K562 (cell line): Measurements from ENCODE around the gene NUSAP1. TPM values are rescaled to one million over a fixed set of nuclear protein-coding genes. Genes with fewer than 3 reads are reported as not detected.
A peak's percentile ranks its signal among the peaks of the same experiment; 100 is the strongest.

Experiments used
- ATAC-seq: fragments of 200-7000 bp; cut with Tn5 transposase; 3 replicates; pipeline ENCODE4 v1.9.1; 2020; ENCODE audit warnings: moderate library complexity
- BruUV-seq: library from RNA; stranded (reverse); fragments of 400-500 nt; replicated peaks from 2 replicates; lab custom pipeline; 2021; lab: Mats Ljungman, UMichigan
- CTCF ChIA-PET: fragments of 300-600 bp; formaldehyde crosslinking; extraction: SDS; loops from one replicate; lab custom pipeline; 2021; ENCODE audit warnings: low intra/inter-chr PET ratio; lab: Yijun Ruan, JAX
- POLR2A ChIA-PET: fragments of 300-600, 350-650 bp; sonication (Branson Sonifier 250); formaldehyde crosslinking; extraction: SDS; loops from one replicate; lab custom pipeline; 2021; ENCODE audit warnings: antibody characterized with exemption, inconsistent platforms; lab: Yijun Ruan, JAX
- DNase-seq, 4 experiments: peaks; one replicate each; pipeline versions ENCODE4 v3.0.0 to v3.0.0-alpha.2; 2011 to 2018; ENCODE audit warnings: low spot score in 3 of 4, mixed read lengths in 3 of 4; ENCODE audit errors: extremely low read depth in 1 of 4
- FAIRE-seq: peaks from 2 replicates; lab custom pipeline; 2011; peaks lifted over from hg19 to GRCh38; lab: Jason Lieb, UNC
- H2AFZ ChIP-seq: 2 replicates; pipeline ENCODE4 v1.6.0; 2011; ENCODE audit warnings: low read depth, low read length, control low read depth, inconsistent platforms
- H3K27ac ChIP-seq: fragments of 200-600 bp; 3 replicates; pipeline ENCODE4 v1.8.0; 2011; ENCODE audit warnings: low read depth, mild to moderate bottlenecking, control low read depth, inconsistent platforms, low read length, moderate library complexity, mixed read lengths; ENCODE audit errors: extremely low read depth
- H3K27me3 ChIP-seq, 2 experiments: fragments of 300-600 bp in 1 of 2; 2 replicates in 1 of 2; 3 replicates in 1 of 2; pipeline versions ENCODE4 v1.6.0 to v1.8.0; 2011; ENCODE audit warnings: inconsistent platforms in 2 of 2, low read length in 2 of 2, mild to moderate bottlenecking in 1 of 2, mixed read lengths in 1 of 2, moderate library complexity in 1 of 2; ENCODE audit not compliant: control insufficient read depth in 2 of 2, insufficient read depth in 2 of 2
- H3K36me3 ChIP-seq: fragments of 300-600 bp; 3 replicates; pipeline ENCODE4 v1.8.0; 2011; ENCODE audit warnings: mild to moderate bottlenecking, low read length, inconsistent platforms; ENCODE audit not compliant: control insufficient read depth, insufficient read depth
- H3K4me1 ChIP-seq, 2 experiments: fragments of 200-600 bp in 1 of 2; replicated peaks in 1 of 2; 2 replicates in 1 of 2; 3 replicates in 1 of 2; pipeline versions ENCODE4 v1.5.1 to v1.8.0; 2011; ENCODE audit warnings: inconsistent platforms in 2 of 2, low read length in 2 of 2, mild to moderate bottlenecking in 1 of 2, mixed read lengths in 1 of 2, moderate library complexity in 1 of 2; ENCODE audit not compliant: control insufficient read depth in 2 of 2, insufficient read depth in 2 of 2
- H3K4me2 ChIP-seq: 2 replicates; pipeline ENCODE4 v1.6.1; 2011; ENCODE audit warnings: low read length, control low read depth, inconsistent platforms, mixed read lengths; ENCODE audit not compliant: insufficient read depth
- H3K4me3 ChIP-seq: fragments of 200-600 bp; sonication (generic), shearing (Covaris generic); 2 replicates; pipeline ENCODE4 v1.5.1; 2016; ENCODE audit warnings: control low read depth, inconsistent platforms
- H3K79me2 ChIP-seq: fragments of 200-600 bp; 3 replicates; pipeline ENCODE4 v1.8.0; 2011; ENCODE audit warnings: low read length, inconsistent platforms; ENCODE audit not compliant: control insufficient read depth, insufficient read depth
- H3K9ac ChIP-seq, 2 experiments: 2 replicates each; pipeline versions ENCODE4 v1.6.0 to v1.6.1; 2011; ENCODE audit warnings: low read depth in 2 of 2, low read length in 2 of 2, control low read depth in 1 of 2, inconsistent platforms in 1 of 2, mild to moderate bottlenecking in 1 of 2, mixed read lengths in 1 of 2; ENCODE audit not compliant: insufficient read depth in 1 of 2
- H3K9me1 ChIP-seq: one replicate; pipeline ENCODE4 v1.6.0; 2011; ENCODE audit warnings: inconsistent platforms, mild to moderate bottlenecking, low read length, moderate library complexity; ENCODE audit not compliant: control insufficient read depth, insufficient read depth
- H3K9me3 ChIP-seq: replicated peaks from 2 replicates; pipeline ENCODE4 v1.5.1; 2011; ENCODE audit warnings: low read depth, low read length, inconsistent platforms; ENCODE audit not compliant: control insufficient read depth, insufficient read depth
- H4K20me1 ChIP-seq: replicated peaks from 2 replicates; pipeline ENCODE4 v1.6.1; 2011; ENCODE audit warnings: low read length, inconsistent platforms, mixed read lengths; ENCODE audit not compliant: control insufficient read depth, insufficient read depth
- E2F3 ChIP-seq: fragments of 250-450 bp; sonication (Bioruptor Pico); IDR thresholded peaks from 2 replicates; pipeline ENCODE4 v1.4.0; 2020; ENCODE audit warnings: mild to moderate bottlenecking
- FOS ChIP-seq: IDR thresholded peaks from 3 replicates; pipeline ENCODE4 v1.6.1; 2011; ENCODE audit not compliant: insufficient read length; ENCODE audit errors: extremely low read depth
- MYBL2 ChIP-seq, 2 experiments: fragments of 450-650 bp in 1 of 2; sonication (generic) in 1 of 2; formaldehyde crosslinking in 1 of 2; IDR thresholded peaks; 2 replicates each; pipeline versions ENCODE4 v1.6.1 to v1.8.1; 2017 to 2022; ENCODE audit warnings: borderline replicate concordance in 1 of 2, inconsistent platforms in 1 of 2, low read depth in 1 of 2, mild to moderate bottlenecking in 1 of 2, missing genetic modification reagents in 1 of 2, moderate library complexity in 1 of 2
- PRPF4 ChIP-seq: fragments of 200-400 bp; formaldehyde crosslinking; IDR thresholded peaks from one replicate; pipeline ENCODE4 v1.6.1; 2017; ENCODE audit warnings: low read length, low read depth, mild to moderate bottlenecking; ENCODE audit not compliant: insufficient read depth, poor library complexity, severe bottlenecking
- SAFB2 ChIP-seq: fragments of 200-400 bp; formaldehyde crosslinking; IDR thresholded peaks from 2 replicates; pipeline ENCODE4 v1.6.1; 2018; ENCODE audit warnings: borderline replicate concordance, low read length, low read depth, moderate library complexity; ENCODE audit not compliant: severe bottlenecking
- THAP12 ChIP-seq: fragments of 250-450 bp; sonication (Bioruptor Pico); IDR thresholded peaks from 2 replicates; pipeline ENCODE4 v1.9.0; 2021; ENCODE audit warnings: mild to moderate bottlenecking, inconsistent platforms
- ZBTB8A ChIP-seq: fragments of 450-650 bp; IDR thresholded peaks from 2 replicates; pipeline ENCODE4 v1.6.1; 2018; ENCODE audit warnings: mild to moderate bottlenecking, moderate library complexity; ENCODE audit not compliant: partially characterized antibody
- ZNF121 ChIP-seq: sonication (generic); formaldehyde crosslinking; conservative IDR thresholded peaks from 2 replicates; pipeline ENCODE4 v1.8.0; 2022; ENCODE audit warnings: missing genetic modification reagents
- ZNF197 ChIP-seq: fragments of 200-800 bp; sonication (Bioruptor generic); IDR thresholded peaks from 2 replicates; pipeline ENCODE4 v1.6.1; 2016; ENCODE audit warnings: low read depth, missing genetic modification characterization, missing compliant biosample characterization
- ZNF318 ChIP-seq, 2 experiments: fragments of 450-650 bp; IDR thresholded peaks; 2 replicates each; pipeline ENCODE4 v1.6.1; 2016; ENCODE audit warnings: mild to moderate bottlenecking in 2 of 2, borderline replicate concordance in 1 of 2, low read depth in 1 of 2, moderate library complexity in 1 of 2
- ZNF785 ChIP-seq: fragments of 250-450 bp; sonication (Bioruptor Pico); IDR thresholded peaks from 2 replicates; pipeline ENCODE4 v1.4.0; 2020; ENCODE audit warnings: mild to moderate bottlenecking
- WGBS: fragments of 100-300 bp; shearing (Covaris generic); methylation state at CpG from one replicate; pipeline ENCODE4 v1.1.6; 2016; ENCODE audit warnings: low coverage, mixed read lengths; ENCODE audit not compliant: insufficient coverage; ENCODE audit errors: missing lambda C conversion rate; 5-methylcytosine and 5-hydroxymethylcytosine counted together
- in situ Hi-C: fragments of 300-500 bp; cut with MboI; formaldehyde crosslinking; loops from 4 replicates; pipeline ENCODE4 v1.15.0; 2018; ENCODE audit warnings: inconsistent platforms, mixed read lengths
- intact Hi-C: fragments of 100-400 bp; cut with micrococcal nuclease; formaldehyde crosslinking; loops from 2 replicates; pipeline ENCODE4 v1.14.2; 2022
- polyA plus RNA-seq, 8 experiments: library from polyadenylated mRNA; depleted of rRNA in 4 of 8; stranded (reverse) in 5 of 8; unstranded in 3 of 8; fragments of >200 nt; fragmentation: Nextera tagmentation in 2 of 8; fragmentation: Illumina TruSeq in 1 of 8; extraction: Ambion mirVana in 2 of 8; extraction: Trizol in 1 of 8; gene quantifications; 2 replicates each; pipeline versions ENCODE4 v1.2.1 to v1.2.3, GENCODE V29; 2011 to 2014; ENCODE audit warnings: inconsistent platforms in 1 of 8, missing spikeins in 1 of 8
- total RNA-seq, 7 experiments: library from RNA; depleted of rRNA in 6 of 7; stranded (reverse); fragments of >200 nt in 6 of 7; fragmentation: Illumina TruSeq in 2 of 7; extraction: Trizol in 2 of 7; gene quantifications; 2 replicates each; pipeline versions ENCODE4 v1.2.1 to v1.2.3, GENCODE V29; 2011 to 2021; ENCODE audit warnings: low replicate concordance in 1 of 7

The NUSAP1 gene
- total and polyA plus RNA-seq, 9 of the 15 experiments (the other 6 are each of a cell fraction or from before 2014, with no cell fraction given), result 119 to 266 (median 227) TPM

DNA sequence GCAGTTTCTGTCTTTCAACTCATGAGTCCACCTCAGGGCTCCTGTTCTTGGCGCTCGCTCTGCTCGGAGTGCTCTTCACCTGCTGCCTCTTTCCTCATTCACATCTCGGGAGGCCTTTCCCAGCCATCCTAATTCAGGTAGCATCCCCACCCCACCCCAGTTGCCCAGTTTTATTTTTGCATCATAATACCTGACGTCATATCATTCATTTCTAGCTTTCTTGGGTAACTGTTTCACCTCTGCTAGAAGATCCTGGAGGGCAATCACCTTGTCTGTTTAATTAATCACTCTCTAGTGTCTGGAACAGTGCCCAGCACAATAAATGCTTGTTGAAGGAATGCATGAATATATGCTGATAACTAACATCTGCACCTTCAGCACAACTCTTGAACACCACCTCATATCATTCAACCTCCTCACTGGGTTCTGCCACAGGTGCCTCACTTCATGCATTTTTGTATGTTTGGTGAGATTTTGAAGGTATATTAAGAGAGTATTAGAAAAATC is 7.6 kb downstream of the NUSAP1 start:
- Histone ChIP-seq H3K79me2 (peaks cover 82% of the 10 kb centered on the region), H2AFZ (no peak overlapping the region), H4K20me1 (peaks cover 3% of the 10 kb centered on the region; the same call in 1 of the 2 replicates), H3K27ac (no peak overlapping the region), H3K4me2 (no peak overlapping the region), H3K4me3 (no peak overlapping the region), H3K4me1 (peaks cover 4 to 6% of the 10 kb centered on the region in 2 experiments; a peak in 2 of 5 replicates), H3K27me3 (no peaks in the 10 kb centered on the region), H3K36me3 (peaks cover 86% of the 10 kb centered on the region), H3K9ac (no peak overlapping the region), H3K9me3 (no peaks in the 10 kb centered on the region), H3K9me1 (no peaks in the 10 kb centered on the region)
- no TSS peak for BruUV-seq
- in situ Hi-C loops (no loop called here), intact Hi-C loops (no loop called here)
- no peak for ATAC-seq
- DNase-seq, result peak in 1 of 4 experiments; percentile 3
- WGBS, result 80% methylated on average over 5 of the region's 5 CpGs
- FAIRE-seq, result no peak
- ChIA-PET POLR2A (interaction anchor here (0.6 kb wide), 1 partner anchor 681 kb away, joined by 3 read pairs; the partner anchor contains the start of gene PLA2G4E), CTCF (no interaction called here)
- no peak for TF ChIP-seq FOS
- TF ChIP-seq ZBTB8A, result no peak
- no peak for TF ChIP-seq MYBL2 (IDR thresholded peaks at IDR 0.05; ENCODE audit: low read depth)
- TF ChIP-seq MYBL2 (CRISPR knock-in tag; IDR thresholded peaks at IDR 0.05; ENCODE audit: borderline replicate concordance), result no peak
- no peak for TF ChIP-seq ZNF318 (IDR thresholded peaks at IDR 0.05; ENCODE audit: borderline replicate concordance in 1 of 2, low read depth in 1 of 2)
- no peak for TF ChIP-seq THAP12 (CRISPR knock-in tag)
- no peak for TF ChIP-seq E2F3 (CRISPR knock-in tag)
- TF ChIP-seq SAFB2, result no peak
- no peak for TF ChIP-seq PRPF4
- no peak for TF ChIP-seq ZNF785 (CRISPR knock-in tag)
- TF ChIP-seq ZNF121 (CRISPR knock-in tag), result no peak
- TF ChIP-seq ZNF197 (CRISPR knock-in tag), result no peak
